Measurements from ENCODE around the gene APOOL.

The APOOL gene

DNA sequence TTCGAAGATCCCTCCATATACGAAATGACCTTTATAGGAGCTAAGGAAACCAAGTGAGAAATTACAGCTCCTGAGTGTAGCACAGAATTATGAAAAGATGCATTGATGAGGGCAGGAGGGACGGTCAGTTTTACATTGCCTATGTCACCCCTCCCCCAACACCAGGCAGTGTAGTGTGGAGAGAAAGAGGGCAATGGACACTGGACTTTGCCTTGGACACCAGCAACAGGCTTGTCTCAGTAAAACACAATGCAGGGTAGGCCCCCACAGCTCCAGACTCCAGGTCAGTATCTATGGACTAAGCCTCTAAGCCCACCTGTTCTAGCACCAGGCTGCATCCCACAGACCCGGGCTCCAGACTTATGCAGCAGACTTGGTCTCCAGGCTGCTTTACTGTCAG, 16.5 kb downstream of the APOOL start:
- H3K9ac ChIP-seq (ENCODE audit: low read length) = no peak overlapping the region
- no peaks in the 10 kb centered on the region for H4K20me1 ChIP-seq (ENCODE audit: low read depth, low read length)
- H3F3A ChIP-seq (ENCODE audit: insufficient read depth) = no peaks in the 10 kb centered on the region
- no peaks in the 10 kb centered on the region for H3K9me2 ChIP-seq (replicated peaks; ENCODE audit: insufficient read depth, low read length)
- no peak overlapping the region for H3K4me2 ChIP-seq (ENCODE audit: low read depth, low read length, poor library complexity, severe bottlenecking)
- TF ChIP-seq, protein P1, sequence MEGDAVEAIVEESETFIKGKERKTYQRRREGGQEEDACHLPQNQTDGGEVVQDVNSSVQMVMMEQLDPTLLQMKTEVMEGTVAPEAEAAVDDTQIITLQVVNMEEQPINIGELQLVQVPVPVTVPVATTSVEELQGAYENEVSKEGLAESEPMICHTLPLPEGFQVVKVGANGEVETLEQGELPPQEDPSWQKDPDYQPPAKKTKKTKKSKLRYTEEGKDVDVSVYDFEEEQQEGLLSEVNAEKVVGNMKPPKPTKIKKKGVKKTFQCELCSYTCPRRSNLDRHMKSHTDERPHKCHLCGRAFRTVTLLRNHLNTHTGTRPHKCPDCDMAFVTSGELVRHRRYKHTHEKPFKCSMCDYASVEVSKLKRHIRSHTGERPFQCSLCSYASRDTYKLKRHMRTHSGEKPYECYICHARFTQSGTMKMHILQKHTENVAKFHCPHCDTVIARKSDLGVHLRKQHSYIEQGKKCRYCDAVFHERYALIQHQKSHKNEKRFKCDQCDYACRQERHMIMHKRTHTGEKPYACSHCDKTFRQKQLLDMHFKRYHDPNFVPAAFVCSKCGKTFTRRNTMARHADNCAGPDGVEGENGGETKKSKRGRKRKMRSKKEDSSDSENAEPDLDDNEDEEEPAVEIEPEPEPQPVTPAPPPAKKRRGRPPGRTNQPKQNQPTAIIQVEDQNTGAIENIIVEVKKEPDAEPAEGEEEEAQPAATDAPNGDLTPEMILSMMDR (IDR thresholded peaks at IDR 0.05; ENCODE audit: insufficient read depth, low read length, poor library complexity, severe bottlenecking) = no peak
- no peak for TF ChIP-seq EZH2phosphoT487 (conservative IDR thresholded peaks at IDR 0.05; ENCODE audit: low read length)
- H3K4me3 ChIP-seq (ENCODE audit: insufficient read depth, low read length, poor library complexity, severe bottlenecking) = no peak overlapping the region
- H3K27me3 ChIP-seq (ENCODE audit: low read length) = no peaks in the 10 kb centered on the region
- H2AFZ ChIP-seq (ENCODE audit: low read depth, low read length, severe bottlenecking) = no peak overlapping the region
- no peak overlapping the region for H3K27ac ChIP-seq (ENCODE audit: low read depth, low read length)
- no peaks in the 10 kb centered on the region for H3K9me3 ChIP-seq (ENCODE audit: insufficient read depth, low read length)
- no peaks in the 10 kb centered on the region for H3K36me3 ChIP-seq (ENCODE audit: low read length)
- no peaks in the 10 kb centered on the region for H3K79me2 ChIP-seq (ENCODE audit: insufficient read depth, low read length)

- no peaks in the 10 kb centered on the region for H4K20me1 ChIP-seq (ENCODE audit: low read depth, low read length)
- no peak overlapping the region for H3K9ac ChIP-seq (ENCODE audit: low read length)
- H3K36me3 ChIP-seq (ENCODE audit: low read length) = no peaks in the 10 kb centered on the region
- no peaks in the 10 kb centered on the region for H3K9me2 ChIP-seq (replicated peaks; ENCODE audit: insufficient read depth, low read length)
- no peaks in the 10 kb centered on the region for H3F3A ChIP-seq (ENCODE audit: insufficient read depth)
- H3K4me2 ChIP-seq (ENCODE audit: low read depth, low read length, poor library complexity, severe bottlenecking) = no peak overlapping the region
- no peak overlapping the region for H3K27ac ChIP-seq (ENCODE audit: low read depth, low read length)
- no peak overlapping the region for H3K4me3 ChIP-seq (ENCODE audit: insufficient read depth, low read length, poor library complexity, severe bottlenecking)
- TF ChIP-seq EZH2phosphoT487 (conservative IDR thresholded peaks at IDR 0.05; ENCODE audit: low read length) = no peak
- TF ChIP-seq, protein P1 (IDR thresholded peaks at IDR 0.05; ENCODE audit: insufficient read depth, low read length, poor library complexity, severe bottlenecking) = no peak
- H2AFZ ChIP-seq (ENCODE audit: low read depth, low read length, severe bottlenecking) = no peak overlapping the region
- H3K9me3 ChIP-seq (ENCODE audit: insufficient read depth, low read length) = no peaks in the 10 kb centered on the region
- no peaks in the 10 kb centered on the region for H3K27me3 ChIP-seq (ENCODE audit: low read length)
- H3K79me2 ChIP-seq (ENCODE audit: insufficient read depth, low read length) = no peaks in the 10 kb centered on the region
Measured at GRCh38 chrX:85024044-85024443, 20.4 kb downstream of the APOOL start.

GRCh38 chrX:85024562-85024961, 20.9 kb downstream of the APOOL start:
- Histone ChIP-seq H3K9me2 (replicated peaks; ENCODE audit: insufficient read depth, low read length) (no peaks in the 10 kb centered on the region), H2AFZ (ENCODE audit: low read depth, low read length, severe bottlenecking) (no peak overlapping the region), H3K27ac (ENCODE audit: low read depth, low read length) (no peak overlapping the region), H3K9ac (ENCODE audit: low read length) (no peak overlapping the region), H3F3A (ENCODE audit: insufficient read depth) (no peaks in the 10 kb centered on the region), H3K4me2 (ENCODE audit: low read depth, low read length, poor library complexity, severe bottlenecking) (no peak overlapping the region), H3K27me3 (ENCODE audit: low read length) (no peaks in the 10 kb centered on the region), H3K9me3 (ENCODE audit: insufficient read depth, low read length) (no peaks in the 10 kb centered on the region), H3K4me3 (ENCODE audit: insufficient read depth, low read length, poor library complexity, severe bottlenecking) (no peak overlapping the region), H3K36me3 (ENCODE audit: low read length) (no peaks in the 10 kb centered on the region), H3K79me2 (ENCODE audit: insufficient read depth, low read length) (no peaks in the 10 kb centered on the region), H4K20me1 (ENCODE audit: low read depth, low read length) (no peaks in the 10 kb centered on the region)
- TF ChIP-seq, protein P1 (IDR thresholded peaks at IDR 0.05; ENCODE audit: insufficient read depth, low read length, poor library complexity, severe bottlenecking) = no peak
- no peak for TF ChIP-seq EZH2phosphoT487 (conservative IDR thresholded peaks at IDR 0.05; ENCODE audit: low read length)

Data from SU-DHL-6 (cell line).